ENCODE measurements around the gene STAG2.
"Not testable (repeated sequence)": the region's sequence is repeated elsewhere in the genome, so short reads cannot be mapped to it uniquely, and the experiment has no call there.

The STAG2 gene

DNA sequence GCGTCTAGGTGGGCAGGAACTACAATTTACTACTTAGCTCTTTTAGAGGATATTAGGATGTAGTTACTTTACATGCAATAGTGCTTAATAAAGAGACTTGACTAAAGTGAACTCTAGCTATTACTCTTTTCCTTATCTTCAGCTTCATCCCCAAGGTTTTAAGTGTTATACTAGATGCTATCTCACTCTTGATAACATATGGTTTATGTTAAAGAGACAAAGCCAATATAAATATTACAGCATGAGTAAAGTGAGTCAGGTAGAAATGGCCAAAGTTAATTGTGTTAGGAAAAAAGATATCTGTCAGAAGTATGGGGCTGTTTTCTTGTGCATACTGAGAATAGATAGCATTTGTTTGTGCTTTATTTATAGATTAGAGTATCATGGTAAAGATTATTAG is 80.5 kb downstream of the STAG2 start:
- H3K4me3 ChIP-seq (ENCODE audit: low read depth, low read length) = no peak overlapping the region
- TF ChIP-seq, protein P1, sequence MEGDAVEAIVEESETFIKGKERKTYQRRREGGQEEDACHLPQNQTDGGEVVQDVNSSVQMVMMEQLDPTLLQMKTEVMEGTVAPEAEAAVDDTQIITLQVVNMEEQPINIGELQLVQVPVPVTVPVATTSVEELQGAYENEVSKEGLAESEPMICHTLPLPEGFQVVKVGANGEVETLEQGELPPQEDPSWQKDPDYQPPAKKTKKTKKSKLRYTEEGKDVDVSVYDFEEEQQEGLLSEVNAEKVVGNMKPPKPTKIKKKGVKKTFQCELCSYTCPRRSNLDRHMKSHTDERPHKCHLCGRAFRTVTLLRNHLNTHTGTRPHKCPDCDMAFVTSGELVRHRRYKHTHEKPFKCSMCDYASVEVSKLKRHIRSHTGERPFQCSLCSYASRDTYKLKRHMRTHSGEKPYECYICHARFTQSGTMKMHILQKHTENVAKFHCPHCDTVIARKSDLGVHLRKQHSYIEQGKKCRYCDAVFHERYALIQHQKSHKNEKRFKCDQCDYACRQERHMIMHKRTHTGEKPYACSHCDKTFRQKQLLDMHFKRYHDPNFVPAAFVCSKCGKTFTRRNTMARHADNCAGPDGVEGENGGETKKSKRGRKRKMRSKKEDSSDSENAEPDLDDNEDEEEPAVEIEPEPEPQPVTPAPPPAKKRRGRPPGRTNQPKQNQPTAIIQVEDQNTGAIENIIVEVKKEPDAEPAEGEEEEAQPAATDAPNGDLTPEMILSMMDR (IDR thresholded peaks at IDR 0.05; ENCODE audit: low read depth, low read length, missing control alignments) = no peak
- in situ Hi-C loops (cut with HindIII; ENCODE audit: low sequenced_read_pairs) = no loop called here
- no peak for DNase-seq (ENCODE audit: low read depth)

DNA sequence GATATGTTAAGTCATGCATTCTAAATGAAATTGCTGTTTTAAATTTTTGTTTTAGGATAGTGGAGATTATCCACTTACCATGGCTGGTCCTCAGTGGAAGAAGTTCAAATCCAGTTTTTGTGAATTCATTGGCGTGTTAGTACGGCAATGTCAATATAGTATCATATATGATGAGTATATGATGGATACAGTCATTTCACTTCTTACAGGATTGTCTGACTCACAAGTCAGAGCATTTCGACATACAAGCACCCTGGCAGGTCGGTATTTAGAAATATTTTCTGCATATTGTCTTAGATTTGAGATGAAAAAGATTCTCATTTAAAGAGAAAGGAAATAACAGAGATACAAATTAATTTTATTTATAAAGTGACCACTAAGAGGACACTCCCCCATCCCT is 83.6 kb downstream of the STAG2 start:
- no peak overlapping the region for H3K4me3 ChIP-seq (ENCODE audit: low read depth, low read length)
- TF ChIP-seq, protein P1 (IDR thresholded peaks at IDR 0.05; ENCODE audit: low read depth, low read length, missing control alignments) = no peak
- in situ Hi-C loops (cut with HindIII; ENCODE audit: low sequenced_read_pairs) = no loop called here
- no peak for DNase-seq (ENCODE audit: low read depth)

DNA sequence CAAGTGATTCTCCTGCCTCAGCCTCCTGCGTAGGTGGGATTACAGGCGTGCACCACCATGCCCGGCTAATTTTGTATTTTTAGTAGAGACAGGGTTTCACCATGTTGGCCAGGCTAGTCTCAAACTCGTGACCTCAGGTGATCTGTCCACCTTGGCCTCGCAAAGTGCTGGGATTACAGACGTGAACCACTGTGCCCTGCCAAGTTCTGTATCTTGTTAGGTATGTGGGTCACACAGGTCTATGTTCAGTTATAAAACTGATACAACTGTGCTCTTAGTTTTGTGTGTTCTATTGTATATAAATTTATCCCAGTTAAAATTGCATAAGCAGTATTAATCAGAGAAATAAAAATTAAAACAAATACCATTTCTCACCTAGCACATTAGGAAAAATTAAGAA is 122.9 kb downstream of the STAG2 start:
- H3K4me3 ChIP-seq (ENCODE audit: low read depth, low read length); in situ Hi-C loops (cut with HindIII; ENCODE audit: low sequenced_read_pairs); DNase-seq (ENCODE audit: low read depth): not testable (repeated sequence)

DNA sequence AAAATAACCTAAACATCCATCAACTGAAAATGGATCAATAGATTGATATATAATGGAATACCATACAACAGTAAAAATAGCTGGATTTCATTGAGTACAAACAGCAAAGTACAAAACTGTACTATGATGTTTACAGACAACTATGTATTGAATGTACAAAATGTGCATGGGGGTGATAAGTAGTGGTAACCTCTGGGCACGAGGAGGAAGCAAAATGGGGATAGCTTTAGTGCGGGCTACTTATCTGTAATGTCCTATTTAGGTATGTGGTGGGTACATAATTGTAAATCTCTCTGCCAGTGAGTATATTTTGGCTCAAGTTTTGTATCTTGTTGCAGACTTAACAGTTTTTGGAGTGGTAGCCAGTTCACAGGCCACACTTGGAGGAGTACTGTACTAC is 123.6 kb downstream of the STAG2 start:
- TF ChIP-seq, protein P1 (IDR thresholded peaks at IDR 0.05; ENCODE audit: low read depth, low read length, missing control alignments) = no peak
- H3K4me3 ChIP-seq (ENCODE audit: low read depth, low read length) = no peak overlapping the region
- in situ Hi-C loops (cut with HindIII; ENCODE audit: low sequenced_read_pairs) = no loop called here
- DNase-seq (ENCODE audit: low read depth) = no peak

GRCh38 chrX:124086411-124086810 is 124.9 kb downstream of the STAG2 start:
- no peak for DNase-seq (ENCODE audit: low read depth)
- TF ChIP-seq, protein P1 (IDR thresholded peaks at IDR 0.05; ENCODE audit: low read depth, low read length, missing control alignments) = no peak

GRCh38 chrX:124087000-124087746 is 125.7 kb downstream of the STAG2 start:
- H3K4me3 ChIP-seq (ENCODE audit: low read depth, low read length) = no peak overlapping the region
- DNase-seq (ENCODE audit: low read depth) = no peak
- TF ChIP-seq, protein P1 (IDR thresholded peaks at IDR 0.05; ENCODE audit: low read depth, low read length, missing control alignments) = no peak
- in situ Hi-C loops (cut with HindIII; ENCODE audit: low sequenced_read_pairs) = no loop called here

More at GRCh38 chrX:124086411-124086810, 124.9 kb downstream of the STAG2 start:
- H3K4me3 ChIP-seq (ENCODE audit: low read depth, low read length) = no peak overlapping the region
- in situ Hi-C loops (cut with HindIII; ENCODE audit: low sequenced_read_pairs) = no loop called here

DNA sequence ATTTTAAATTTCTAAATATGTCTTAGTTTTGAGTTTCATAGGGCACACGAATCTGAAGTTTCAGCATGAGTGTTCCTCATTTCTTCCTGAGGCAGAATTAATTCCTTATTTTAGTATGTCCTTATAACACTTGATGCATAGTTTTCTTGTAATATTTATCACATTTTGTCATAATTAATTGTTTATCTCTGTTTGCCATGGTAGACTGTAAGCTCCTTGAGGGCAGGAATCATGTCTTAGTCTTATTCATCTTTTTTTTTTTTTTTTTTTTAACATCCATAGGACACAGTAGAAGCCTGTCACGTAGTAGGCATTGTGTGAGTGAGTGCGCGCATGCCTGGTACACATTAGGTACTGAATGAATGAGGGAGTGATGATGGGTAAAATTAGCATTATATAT is 131.7 kb downstream of the STAG2 start:
- TF ChIP-seq, protein P1 (IDR thresholded peaks at IDR 0.05; ENCODE audit: low read depth, low read length, missing control alignments) = no peak
- DNase-seq (ENCODE audit: low read depth) = no peak
- in situ Hi-C loops (cut with HindIII; ENCODE audit: low sequenced_read_pairs) = no loop called here
- H3K4me3 ChIP-seq (ENCODE audit: low read depth, low read length) = no peak overlapping the region

All from astrocyte of the cerebellum (primary cell).